Measurements from ENCODE around the gene ZC3HAV1L.

ZC3HAV1L gene

DNA sequence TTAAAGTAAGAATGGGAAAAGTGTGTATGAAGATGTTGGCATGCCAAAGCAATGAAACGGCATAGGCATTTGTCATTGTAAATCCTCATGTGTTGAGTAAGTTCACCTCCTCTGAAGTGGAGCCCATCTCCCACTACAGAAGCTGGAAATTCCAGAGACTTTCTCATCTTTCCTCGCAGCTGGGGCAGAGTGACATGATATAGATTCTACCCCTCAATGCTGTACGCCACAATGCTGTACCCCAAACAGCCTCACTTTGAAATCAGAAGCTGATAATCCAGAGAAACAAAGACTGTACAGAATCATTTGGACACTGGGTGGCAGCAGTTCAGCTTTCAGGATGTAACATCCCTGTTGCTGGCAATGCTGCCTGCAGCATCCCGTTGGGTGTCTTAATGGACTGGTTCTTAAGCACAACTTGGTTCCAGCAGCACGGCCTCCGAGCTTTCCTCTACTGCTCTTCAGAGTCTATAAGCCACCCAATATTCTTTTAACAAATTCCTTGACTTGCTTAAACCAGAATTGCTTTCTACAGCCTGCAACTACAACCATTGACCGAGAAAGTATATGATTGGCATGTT lies 18.8 kb downstream of the ZC3HAV1L start:
- 49 to 57% methylated on average over 5 to 6 of the region's 7 CpGs for WGBS, 2 experiments (ENCODE audit: insufficient coverage in 2 of 2)
- Histone ChIP-seq H3K4me1 (ENCODE audit: control insufficient read depth, insufficient read depth, low read length, poor library complexity, severe bottlenecking) (no peaks in the 10 kb centered on the region), H3K36me3 (ENCODE audit: control insufficient read depth, insufficient read depth, low read length) (peaks cover 10% of the 10 kb centered on the region), H3K4me3 (ENCODE audit: extremely low read depth, insufficient read depth, low read length, poor library complexity, severe bottlenecking) (no peak overlapping the region), H3K9me3 (ENCODE audit: control insufficient read depth, low read length) (no peaks in the 10 kb centered on the region), H3K27ac (ENCODE audit: low read depth, low read length, severe bottlenecking) (no peak overlapping the region)

DNA sequence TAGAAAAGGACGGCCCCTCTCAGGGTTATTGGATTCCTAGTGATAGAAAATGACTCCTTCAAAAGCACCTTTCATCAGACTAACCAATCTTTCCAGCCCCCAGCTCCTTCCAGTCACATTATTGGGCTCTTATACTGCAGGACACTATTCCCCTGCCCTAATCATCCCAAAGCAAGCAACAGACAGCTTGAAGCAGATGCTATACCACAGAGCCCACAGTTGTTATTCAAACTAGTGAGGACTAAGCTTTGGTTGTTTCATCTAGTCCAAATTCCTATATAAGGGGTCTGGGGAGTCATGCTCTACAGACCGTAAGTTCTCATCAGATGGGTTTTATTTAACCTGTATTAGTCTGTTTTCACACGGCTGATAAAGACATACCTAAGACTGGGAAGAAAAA lies 24.5 kb downstream of the ZC3HAV1L start:
- H3K36me3 ChIP-seq (ENCODE audit: control insufficient read depth, insufficient read depth, low read length), result no peaks in the 10 kb centered on the region
- WGBS, 2 experiments (ENCODE audit: insufficient coverage in 2 of 2), result 100% methylated on average over 1 to 3 of the region's 3 CpGs
- no peaks in the 10 kb centered on the region for H3K9me3 ChIP-seq (ENCODE audit: control insufficient read depth, low read length)
- no peak overlapping the region for H3K4me3 ChIP-seq (ENCODE audit: extremely low read depth, insufficient read depth, low read length, poor library complexity, severe bottlenecking)
- H3K4me1 ChIP-seq (ENCODE audit: control insufficient read depth, insufficient read depth, low read length, poor library complexity, severe bottlenecking), result no peaks in the 10 kb centered on the region
- H3K27ac ChIP-seq (ENCODE audit: low read depth, low read length, severe bottlenecking), result no peak overlapping the region

DNA sequence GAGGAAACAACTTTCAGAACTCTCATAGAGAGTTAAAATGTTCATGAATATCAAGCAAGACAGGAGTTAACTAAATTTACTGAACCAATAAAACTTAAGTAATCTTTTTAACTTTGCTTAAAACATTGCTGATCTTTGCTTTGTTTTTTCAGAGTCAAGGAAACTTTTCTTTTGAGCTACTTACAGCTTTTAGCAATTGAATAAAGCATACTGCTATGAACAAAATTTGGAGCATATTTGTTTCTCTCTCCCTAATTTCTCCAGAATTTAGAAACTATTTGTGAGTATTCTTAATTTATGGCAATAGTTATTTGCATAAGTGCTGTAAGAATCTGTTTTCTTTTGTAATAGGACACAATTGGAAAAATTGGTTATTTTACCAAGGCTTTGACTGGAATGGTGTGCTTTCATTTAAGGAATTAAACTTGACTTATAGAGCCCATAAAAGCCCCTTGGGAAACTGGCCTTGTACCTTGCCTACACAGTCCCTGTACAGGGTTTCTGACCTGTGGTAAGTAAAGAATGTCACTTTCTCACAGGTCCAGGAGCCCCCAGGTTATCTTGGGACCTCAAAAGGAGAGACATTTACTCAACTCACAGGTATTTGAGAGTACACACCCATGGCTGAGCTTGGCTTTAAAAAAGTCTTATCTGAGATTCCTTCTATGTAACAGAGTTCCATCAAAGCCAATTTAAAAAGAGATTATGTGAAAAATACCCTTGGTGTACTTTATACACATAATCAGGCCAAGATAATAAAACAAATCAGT lies 31.3 kb downstream of the ZC3HAV1L start:
- H3K27ac ChIP-seq (ENCODE audit: low read depth, low read length, severe bottlenecking), result no peak overlapping the region
- no peak overlapping the region for H3K4me3 ChIP-seq (ENCODE audit: extremely low read depth, insufficient read depth, low read length, poor library complexity, severe bottlenecking)
- no peaks in the 10 kb centered on the region for H3K4me1 ChIP-seq (ENCODE audit: control insufficient read depth, insufficient read depth, low read length, poor library complexity, severe bottlenecking)
- H3K36me3 ChIP-seq (ENCODE audit: control insufficient read depth, insufficient read depth, low read length), result no peaks in the 10 kb centered on the region
- peaks cover 14% of the 10 kb centered on the region for H3K9me3 ChIP-seq (ENCODE audit: control insufficient read depth, low read length)

DNA sequence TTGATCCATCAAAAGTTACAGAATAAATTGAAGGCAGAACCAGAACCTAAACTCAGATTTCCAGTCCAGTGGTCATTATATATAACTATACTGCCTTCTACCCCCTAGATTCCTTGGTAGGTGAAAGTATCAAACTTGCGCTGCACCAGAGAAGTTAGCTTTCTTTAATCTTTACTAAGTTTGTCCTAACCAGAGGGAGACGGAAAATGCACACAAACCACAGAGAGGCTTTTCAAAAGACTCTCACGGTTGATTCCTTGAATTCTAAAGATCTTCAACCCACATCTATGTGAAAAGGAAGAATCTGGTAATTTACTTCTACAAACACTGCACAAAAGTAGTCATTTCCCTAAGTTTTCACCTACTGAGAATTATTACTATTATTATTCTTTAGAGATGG lies 36.4 kb downstream of the ZC3HAV1L start:
- no peaks in the 10 kb centered on the region for H3K36me3 ChIP-seq (ENCODE audit: control insufficient read depth, insufficient read depth, low read length)
- no peak overlapping the region for H3K4me3 ChIP-seq (ENCODE audit: extremely low read depth, insufficient read depth, low read length, poor library complexity, severe bottlenecking)
- H3K9me3 ChIP-seq (ENCODE audit: control insufficient read depth, low read length), result peaks cover under 1% of the 10 kb centered on the region
- whole genome bisulfite sequencing, 2 experiments (ENCODE audit: insufficient coverage in 2 of 2), result 100% methylated on average over 1 of the region's 3 CpGs; no CpG with 5 or more reads in 1 of the 2 experiments
- no peaks in the 10 kb centered on the region for H3K4me1 ChIP-seq (ENCODE audit: control insufficient read depth, insufficient read depth, low read length, poor library complexity, severe bottlenecking)
- no peak overlapping the region for H3K27ac ChIP-seq (ENCODE audit: low read depth, low read length, severe bottlenecking)

DNA sequence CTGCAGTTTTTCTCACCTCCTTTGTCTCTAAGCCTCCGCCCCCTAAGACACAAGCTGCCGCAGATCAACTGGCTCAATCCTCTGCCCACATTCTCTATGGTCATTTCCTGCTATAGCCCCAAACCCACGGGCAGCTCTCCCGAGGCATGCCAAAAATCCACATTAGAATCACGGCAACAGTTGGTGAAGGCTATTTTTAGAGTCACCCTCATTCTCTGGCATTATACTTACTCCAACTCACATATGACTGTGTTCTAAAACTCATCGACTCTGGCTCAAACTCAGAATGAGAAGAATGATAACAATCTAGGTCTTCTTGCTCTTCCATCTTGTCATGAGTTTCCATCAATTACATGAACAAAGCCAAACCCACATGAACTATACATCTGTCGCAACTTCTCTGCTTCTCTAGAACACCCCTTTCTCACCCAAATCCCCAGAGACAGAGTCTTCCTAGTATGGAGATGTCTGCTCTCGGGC lies 43.8 kb downstream of the ZC3HAV1L start:
- no peak overlapping the region for H3K4me3 ChIP-seq (ENCODE audit: extremely low read depth, insufficient read depth, low read length, poor library complexity, severe bottlenecking)
- H3K9me3 ChIP-seq (ENCODE audit: control insufficient read depth, low read length), result peaks cover 8% of the 10 kb centered on the region
- no peaks in the 10 kb centered on the region for H3K36me3 ChIP-seq (ENCODE audit: control insufficient read depth, insufficient read depth, low read length)
- 88 to 89% methylated on average over 7 to 8 of the region's 8 CpGs for WGBS, 2 experiments (ENCODE audit: insufficient coverage in 2 of 2)
- no peak overlapping the region for H3K27ac ChIP-seq (ENCODE audit: low read depth, low read length, severe bottlenecking)
- no peaks in the 10 kb centered on the region for H3K4me1 ChIP-seq (ENCODE audit: control insufficient read depth, insufficient read depth, low read length, poor library complexity, severe bottlenecking)

DNA sequence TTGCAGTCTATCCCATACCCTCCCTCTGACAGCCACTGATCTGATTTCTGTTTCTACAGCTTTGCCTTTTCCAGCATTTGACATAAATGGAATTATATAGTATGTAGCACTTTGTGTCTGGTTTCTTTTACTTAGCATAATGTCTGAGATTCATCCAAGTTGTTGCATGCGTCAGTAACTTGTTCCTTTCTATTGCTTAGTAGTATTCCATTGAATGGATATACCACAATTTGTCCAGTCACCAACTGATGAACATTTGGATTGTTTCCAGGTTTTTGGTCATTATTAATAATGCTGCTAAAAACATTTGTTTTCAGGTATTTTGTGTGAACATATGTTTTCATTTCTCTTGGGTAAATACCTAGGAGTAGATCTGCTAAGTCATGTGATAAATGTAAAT lies 48.2 kb downstream of the ZC3HAV1L start:
- WGBS, 2 experiments (ENCODE audit: insufficient coverage in 2 of 2), result no CpG with 5 or more reads among the region's 1 CpG
- no peak overlapping the region for H3K4me3 ChIP-seq (ENCODE audit: extremely low read depth, insufficient read depth, low read length, poor library complexity, severe bottlenecking)
- no peaks in the 10 kb centered on the region for H3K4me1 ChIP-seq (ENCODE audit: control insufficient read depth, insufficient read depth, low read length, poor library complexity, severe bottlenecking)
- H3K27ac ChIP-seq (ENCODE audit: low read depth, low read length, severe bottlenecking), result no peak overlapping the region
- H3K36me3 ChIP-seq (ENCODE audit: control insufficient read depth, insufficient read depth, low read length), result no peaks in the 10 kb centered on the region
- peaks cover 8% of the 10 kb centered on the region for H3K9me3 ChIP-seq (ENCODE audit: control insufficient read depth, low read length)

DNA sequence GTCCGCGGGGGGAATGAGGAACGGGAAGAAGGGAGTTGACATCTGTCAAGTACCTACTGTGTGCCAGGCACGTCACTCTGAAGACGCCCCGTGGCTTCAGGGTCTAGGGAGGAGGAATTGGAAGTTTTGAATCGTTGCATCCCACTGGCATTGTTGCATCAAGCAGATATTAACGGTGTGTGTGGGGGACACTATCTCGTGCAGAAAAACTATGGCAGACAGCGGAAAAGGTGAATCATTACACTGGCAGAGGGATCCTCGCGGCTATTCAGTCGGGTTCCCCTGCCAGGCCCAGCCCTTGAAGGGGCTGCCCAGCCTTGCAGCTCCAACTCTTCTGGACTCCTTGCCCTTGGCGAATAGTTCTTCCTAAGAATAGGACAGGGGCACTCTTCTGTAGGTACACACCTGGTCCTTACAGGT lies 53.6 kb downstream of the ZC3HAV1L start:
- WGBS, 2 experiments (ENCODE audit: insufficient coverage in 2 of 2), result 30% methylated on average over 13 of the region's 14 CpGs
- Histone ChIP-seq H3K4me1 (ENCODE audit: control insufficient read depth, insufficient read depth, low read length, poor library complexity, severe bottlenecking) (peaks cover 15% of the 10 kb centered on the region), H3K4me3 (ENCODE audit: extremely low read depth, insufficient read depth, low read length, poor library complexity, severe bottlenecking) (peak overlapping the region; percentile 52), H3K36me3 (ENCODE audit: control insufficient read depth, insufficient read depth, low read length) (peaks cover 3% of the 10 kb centered on the region), H3K27ac (ENCODE audit: low read depth, low read length, severe bottlenecking) (no peak overlapping the region), H3K9me3 (ENCODE audit: control insufficient read depth, low read length) (no peaks in the 10 kb centered on the region)

DNA sequence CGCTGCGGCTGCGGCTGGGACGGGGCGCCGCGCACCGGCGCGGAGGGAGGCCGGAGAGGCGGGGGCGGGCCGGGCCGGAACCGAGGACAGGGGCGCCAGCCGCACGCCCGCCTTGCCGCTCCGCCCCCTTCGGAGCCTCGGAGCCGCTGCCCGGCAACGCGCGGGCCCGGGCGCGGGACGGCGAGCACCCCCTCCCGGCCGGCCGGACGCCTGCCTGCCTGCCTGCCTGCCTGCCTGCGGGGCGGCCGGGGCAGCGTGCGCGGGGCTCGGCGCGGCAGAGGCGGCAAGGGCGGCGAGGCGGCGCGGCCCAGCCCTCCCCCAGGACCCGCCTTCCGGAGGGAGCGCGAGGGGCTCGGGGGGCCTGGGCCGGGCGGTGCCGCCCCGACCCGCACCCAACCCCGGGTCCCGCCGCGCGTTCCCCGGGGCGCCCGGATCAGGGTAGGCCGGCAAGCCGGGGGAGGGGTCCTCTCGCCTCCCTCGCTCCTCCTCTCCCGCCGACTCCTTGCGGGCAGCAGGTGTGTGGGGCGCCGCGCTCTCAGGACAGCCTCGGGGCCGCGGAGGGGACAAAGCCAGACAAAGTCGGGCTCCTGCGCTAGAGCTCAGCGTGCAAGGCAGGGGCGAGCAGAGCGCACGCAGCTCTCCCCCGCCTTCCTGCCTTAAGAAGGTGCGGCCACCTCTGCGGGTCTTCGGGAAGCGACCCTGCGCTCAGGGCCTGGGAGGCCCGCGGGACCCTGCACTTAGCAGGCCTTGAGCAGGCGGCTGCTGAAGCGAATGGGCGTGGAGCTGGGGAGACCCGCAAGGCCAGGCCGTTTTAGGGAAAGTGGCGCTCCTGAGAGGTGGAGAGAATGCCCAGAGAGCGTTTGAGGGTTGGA lies 54.3 kb downstream of the ZC3HAV1L start, which contains the start of gene KIAA1549:
Gene KIAA1549 (minus strand): TSS at position 58 of the 872 bp plus-strand sequence. CDS start 120 bp downstream, outside the sequence.
- Histone ChIP-seq H3K27ac (ENCODE audit: low read depth, low read length, severe bottlenecking) (peak within 1 kb of the TSS; percentile 43), H3K9me3 (ENCODE audit: control insufficient read depth, low read length) (no peaks in the 10 kb centered on the region), H3K4me1 (ENCODE audit: control insufficient read depth, insufficient read depth, low read length, poor library complexity, severe bottlenecking) (peaks cover 17% of the 10 kb centered on the region), H3K4me3 (ENCODE audit: extremely low read depth, insufficient read depth, low read length, poor library complexity, severe bottlenecking) (peak within 1 kb of the TSS; percentile 63), H3K36me3 (ENCODE audit: control insufficient read depth, insufficient read depth, low read length) (peaks cover 3% of the 10 kb centered on the region)
- WGBS, 2 experiments (ENCODE audit: insufficient coverage in 2 of 2), result 1 to 2% methylated on average over 56 to 100 of the region's 105 CpGs

DNA sequence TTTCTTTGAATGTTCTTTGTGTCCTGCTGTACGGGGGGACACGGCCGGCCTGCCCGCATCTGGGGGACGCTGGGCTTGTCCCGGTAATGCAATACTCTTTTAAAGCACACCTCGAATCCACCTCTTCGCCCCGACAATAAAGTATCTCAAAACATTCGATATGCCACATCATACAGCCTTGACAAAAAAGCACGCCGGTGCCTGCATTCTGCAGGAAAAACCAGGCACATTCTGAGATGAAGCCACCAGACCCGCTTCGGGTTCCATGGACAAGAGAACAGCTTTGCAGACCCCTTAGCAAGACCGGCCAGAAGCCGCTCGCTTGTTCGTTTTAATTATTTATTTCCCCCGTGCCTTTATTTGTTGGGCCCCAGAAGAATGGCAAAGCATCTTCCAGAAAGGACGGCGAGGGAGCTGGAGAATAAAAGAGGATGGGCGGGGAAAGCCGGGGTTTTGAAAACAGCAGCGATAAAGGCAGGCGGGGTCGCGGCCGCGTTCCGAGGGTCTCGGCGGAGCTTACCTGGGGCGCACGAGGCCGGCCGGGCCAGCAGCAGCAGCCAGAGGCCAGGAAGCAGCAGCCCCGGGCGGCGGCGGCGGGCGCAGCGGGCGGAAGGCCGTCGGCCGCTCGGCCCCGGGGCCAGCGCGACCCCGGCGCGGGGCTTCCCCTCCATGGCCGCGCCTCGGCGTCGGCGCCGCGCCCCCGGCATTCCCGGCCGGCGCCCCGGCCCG lies 55.1 kb downstream of the ZC3HAV1L start:
- peak overlapping the region; percentile 43 for H3K27ac ChIP-seq (ENCODE audit: low read depth, low read length, severe bottlenecking)
- H3K4me3 ChIP-seq (ENCODE audit: extremely low read depth, insufficient read depth, low read length, poor library complexity, severe bottlenecking), result peak overlapping the region; percentile 63
- 0 to 2% methylated on average over 32 to 63 of the region's 68 CpGs for WGBS, 2 experiments (ENCODE audit: insufficient coverage in 2 of 2)

DNA sequence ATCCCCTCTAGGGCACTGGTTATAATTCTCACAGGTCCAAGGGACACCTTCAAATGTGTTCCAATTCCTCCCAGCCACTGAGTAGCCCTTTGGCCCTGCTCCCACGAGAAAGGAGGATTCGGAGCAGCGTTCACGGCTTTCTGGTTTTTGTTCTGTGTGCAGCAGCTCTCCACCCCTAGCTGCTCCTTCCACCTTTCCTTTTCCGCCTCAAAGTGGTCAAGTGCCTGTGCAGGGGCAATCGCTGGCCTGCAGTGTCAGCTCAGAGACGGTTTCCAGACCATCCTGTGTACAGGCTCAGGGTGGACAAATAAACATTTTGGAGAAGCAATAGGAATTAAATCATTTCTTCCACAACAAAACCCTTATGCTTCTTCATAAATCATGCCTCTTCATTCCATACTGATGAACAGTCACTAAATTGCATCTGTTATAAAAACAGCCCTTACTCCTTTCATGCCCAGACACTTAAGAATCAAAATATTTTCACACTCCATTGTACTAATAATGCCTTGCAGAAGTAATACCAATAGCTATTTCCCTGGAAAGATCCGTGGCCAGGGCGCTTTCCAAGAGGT lies 55.8 kb downstream of the ZC3HAV1L start:
- H3K27ac ChIP-seq (ENCODE audit: low read depth, low read length, severe bottlenecking), result peak overlapping the region; percentile 43
- H3K9me3 ChIP-seq (ENCODE audit: control insufficient read depth, low read length), result no peaks in the 10 kb centered on the region
- WGBS, 2 experiments (ENCODE audit: insufficient coverage in 2 of 2), result 29 to 33% methylated on average over 4 to 9 of the region's 9 CpGs
- peaks cover 29% of the 10 kb centered on the region for H3K4me1 ChIP-seq (ENCODE audit: control insufficient read depth, insufficient read depth, low read length, poor library complexity, severe bottlenecking)
- peak overlapping the region; percentile 63 for H3K4me3 ChIP-seq (ENCODE audit: extremely low read depth, insufficient read depth, low read length, poor library complexity, severe bottlenecking)
- peaks cover 3% of the 10 kb centered on the region for H3K36me3 ChIP-seq (ENCODE audit: control insufficient read depth, insufficient read depth, low read length)

More for the DNA sequence above, 55.1 kb downstream of the ZC3HAV1L start:
- peaks cover 26% of the 10 kb centered on the region for H3K4me1 ChIP-seq (ENCODE audit: control insufficient read depth, insufficient read depth, low read length, poor library complexity, severe bottlenecking)
- H3K9me3 ChIP-seq (ENCODE audit: control insufficient read depth, low read length), result no peaks in the 10 kb centered on the region
- peaks cover 3% of the 10 kb centered on the region for H3K36me3 ChIP-seq (ENCODE audit: control insufficient read depth, insufficient read depth, low read length)

Data from mesodermal cell (in vitro differentiated cells).